ENCODE results near the gene CHAMP1.

Gene CHAMP1

GRCh38 chr13:114281351-114282040 lies 32.8 kb upstream of the CHAMP1 start, which contains the start of gene UPF3A:
UPF3A (plus strand) TSS chr13:114281601; CDS start chr13:114281640, 39 bp downstream.
- H3K36me3 ChIP-seq (ENCODE audit: control insufficient read depth, insufficient read depth, low read length): peaks cover 59% of the 10 kb centered on the region
- peak within 1 kb of the TSS; percentile 100 for H3K27ac ChIP-seq (ENCODE audit: low read depth, low read length)
- peaks cover 3% of the 10 kb centered on the region; the same call in 1 of the 2 replicates for H3K4me1 ChIP-seq (ENCODE audit: control insufficient read depth, insufficient read depth, low read length)
- peak within 1 kb of the TSS; percentile 97 for H3K4me3 ChIP-seq (ENCODE audit: low read depth, low read length)
- H3K27me3 ChIP-seq (ENCODE audit: control insufficient read depth, insufficient read depth, low read length): no peaks in the 10 kb centered on the region
- H3K9me3 ChIP-seq (ENCODE audit: control insufficient read depth, insufficient read depth, low read length): no peaks in the 10 kb centered on the region
- peak within 1 kb of the TSS; percentile 100 for H3K9ac ChIP-seq (ENCODE audit: low read depth, low read length)

DNA sequence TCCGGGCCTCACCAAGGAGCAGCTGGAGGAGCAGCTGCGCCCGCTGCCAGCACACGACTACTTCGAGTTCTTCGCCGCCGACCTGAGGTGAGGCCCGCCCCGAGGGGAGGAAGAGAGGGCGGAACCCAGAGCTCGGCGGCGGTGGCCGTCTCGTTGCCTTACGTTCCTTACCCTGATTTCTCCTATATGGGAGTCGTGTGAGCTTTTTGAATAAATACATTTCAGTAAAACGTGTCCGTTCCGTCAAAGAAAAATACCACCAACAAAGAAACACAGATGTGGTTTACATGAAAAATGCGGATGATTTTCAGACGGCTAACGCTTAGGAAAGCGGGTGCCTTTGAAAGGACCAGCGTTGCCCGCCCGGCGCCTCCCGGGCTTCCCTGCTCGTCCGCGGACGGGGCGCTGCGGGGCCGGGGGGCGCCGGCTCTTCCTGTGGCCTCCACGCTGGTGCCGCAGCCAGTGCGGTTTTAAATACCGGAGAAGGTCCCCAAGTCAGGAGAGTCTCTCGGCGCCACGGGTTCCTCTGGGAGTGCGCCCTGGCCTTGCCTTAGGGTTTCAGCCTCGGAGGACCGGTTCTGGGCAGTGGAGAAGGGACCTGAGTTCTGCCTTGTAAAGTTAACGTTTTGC lies 32.1 kb upstream of the CHAMP1 start:
- Histone ChIP-seq H3K4me1 (ENCODE audit: control insufficient read depth, insufficient read depth, low read length) (peaks cover 3% of the 10 kb centered on the region; the same call in 1 of the 2 replicates), H3K27ac (ENCODE audit: low read depth, low read length) (peak overlapping the region; percentile 100), H3K36me3 (ENCODE audit: control insufficient read depth, insufficient read depth, low read length) (peaks cover 62% of the 10 kb centered on the region), H3K9ac (ENCODE audit: low read depth, low read length) (peak overlapping the region; percentile 77), H3K27me3 (ENCODE audit: control insufficient read depth, insufficient read depth, low read length) (no peaks in the 10 kb centered on the region), H3K9me3 (ENCODE audit: control insufficient read depth, insufficient read depth, low read length) (no peaks in the 10 kb centered on the region), H3K4me3 (ENCODE audit: low read depth, low read length) (peak overlapping the region; percentile 89)

DNA sequence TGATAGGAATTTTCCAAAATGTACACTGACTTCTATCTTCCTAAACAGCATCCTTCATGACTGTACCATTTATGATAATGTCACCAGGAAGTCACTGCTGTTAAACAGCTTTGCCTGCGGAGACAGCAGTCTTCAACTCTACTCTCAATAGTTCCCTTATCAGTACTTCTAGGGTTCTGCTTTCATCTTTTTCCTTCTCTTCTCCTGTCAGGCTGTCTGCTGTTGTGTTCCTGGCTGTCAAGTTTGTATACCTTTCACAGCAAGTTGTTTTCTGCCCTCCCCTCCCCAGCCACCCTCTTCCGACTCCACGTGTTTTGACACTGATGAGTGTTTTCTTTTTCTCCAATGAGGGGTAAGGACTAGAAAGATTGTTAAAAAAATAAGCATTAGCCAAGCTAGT lies 30.7 kb upstream of the CHAMP1 start:
- Histone ChIP-seq H3K4me1 (ENCODE audit: control insufficient read depth, insufficient read depth, low read length) (peaks cover 3% of the 10 kb centered on the region; the same call in 1 of the 2 replicates), H3K4me3 (ENCODE audit: low read depth, low read length) (no peak overlapping the region), H3K27ac (ENCODE audit: low read depth, low read length) (no peak overlapping the region), H3K27me3 (ENCODE audit: control insufficient read depth, insufficient read depth, low read length) (no peaks in the 10 kb centered on the region), H3K9ac (ENCODE audit: low read depth, low read length) (no peak overlapping the region), H3K36me3 (ENCODE audit: control insufficient read depth, insufficient read depth, low read length) (peaks cover 62% of the 10 kb centered on the region), H3K9me3 (ENCODE audit: control insufficient read depth, insufficient read depth, low read length) (no peaks in the 10 kb centered on the region)

- H3K36me3 ChIP-seq (ENCODE audit: control insufficient read depth, insufficient read depth, low read length): peaks cover 63% of the 10 kb centered on the region
Measured at GRCh38 chr13:114284680-114285079, 29.6 kb upstream of the CHAMP1 start.

DNA sequence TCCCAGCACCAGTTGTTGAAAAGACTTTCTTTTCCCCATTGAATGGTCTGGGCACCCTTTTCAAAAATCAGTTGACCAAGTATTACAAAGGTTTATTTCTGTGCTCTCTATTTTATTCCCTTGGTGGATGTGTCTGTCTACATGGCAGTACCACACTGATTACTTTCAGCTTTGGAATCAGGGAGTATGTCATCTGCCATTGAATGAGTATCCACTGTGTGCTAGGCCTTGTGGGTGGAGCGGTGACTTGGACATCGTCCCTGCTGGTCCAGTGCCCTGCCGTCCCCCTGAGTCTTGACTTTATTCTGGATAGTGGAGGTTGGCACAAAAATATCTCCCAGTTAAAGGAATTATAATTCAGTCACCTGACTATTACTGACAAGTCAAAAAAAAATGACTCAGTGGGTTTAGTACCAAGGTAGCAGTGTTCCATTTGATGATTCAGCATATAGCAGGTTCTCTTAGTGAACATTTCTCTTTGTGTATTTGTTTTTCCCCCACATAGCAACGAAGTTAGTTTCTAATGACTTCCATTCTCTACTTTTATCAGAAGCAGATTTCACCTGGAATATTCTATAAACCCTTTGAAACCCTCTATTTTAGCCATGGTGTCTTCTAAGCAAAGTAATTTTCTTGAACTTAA lies 29.0 kb upstream of the CHAMP1 start:
- H3K9me3 ChIP-seq (ENCODE audit: control insufficient read depth, insufficient read depth, low read length): no peaks in the 10 kb centered on the region
- H3K36me3 ChIP-seq (ENCODE audit: control insufficient read depth, insufficient read depth, low read length): peaks cover 69% of the 10 kb centered on the region
- H3K4me1 ChIP-seq (ENCODE audit: control insufficient read depth, insufficient read depth, low read length): peaks cover 3% of the 10 kb centered on the region; the same call in 1 of the 2 replicates
- no peak overlapping the region for H3K27ac ChIP-seq (ENCODE audit: low read depth, low read length)
- H3K9ac ChIP-seq (ENCODE audit: low read depth, low read length): no peak overlapping the region
- H3K27me3 ChIP-seq (ENCODE audit: control insufficient read depth, insufficient read depth, low read length): no peaks in the 10 kb centered on the region
- H3K4me3 ChIP-seq (ENCODE audit: low read depth, low read length): no peak overlapping the region

More at GRCh38 chr13:114284680-114285079, 29.6 kb upstream of the CHAMP1 start:
- no peaks in the 10 kb centered on the region for H3K27me3 ChIP-seq (ENCODE audit: control insufficient read depth, insufficient read depth, low read length)
- no peaks in the 10 kb centered on the region for H3K9me3 ChIP-seq (ENCODE audit: control insufficient read depth, insufficient read depth, low read length)
- H3K9ac ChIP-seq (ENCODE audit: low read depth, low read length): no peak overlapping the region
- H3K27ac ChIP-seq (ENCODE audit: low read depth, low read length): no peak overlapping the region
- no peak overlapping the region for H3K4me3 ChIP-seq (ENCODE audit: low read depth, low read length)
- H3K4me1 ChIP-seq (ENCODE audit: control insufficient read depth, insufficient read depth, low read length): peaks cover 3% of the 10 kb centered on the region; the same call in 1 of the 2 replicates

DNA sequence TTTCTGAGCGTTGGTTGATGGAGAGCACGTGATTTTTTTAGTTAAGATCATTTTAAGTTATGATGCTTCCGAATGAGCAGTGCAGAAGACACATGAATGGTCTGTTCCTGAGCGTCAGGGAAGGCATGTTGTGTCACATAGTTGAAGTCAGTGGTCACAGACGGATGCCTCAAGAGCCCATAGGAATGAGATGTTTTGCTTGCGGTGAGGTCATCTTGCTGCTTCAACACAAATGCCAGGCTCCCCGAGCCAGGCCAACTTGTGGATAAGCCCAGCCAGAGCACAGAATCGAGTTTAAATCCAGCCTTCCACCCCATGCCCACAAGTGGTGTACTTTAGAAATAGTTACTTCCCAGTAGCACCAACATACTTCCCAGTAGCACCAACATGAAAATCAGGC lies 27.5 kb upstream of the CHAMP1 start:
- H3K27ac ChIP-seq (ENCODE audit: low read depth, low read length): no peak overlapping the region
- no peaks in the 10 kb centered on the region for H3K4me1 ChIP-seq (ENCODE audit: control insufficient read depth, insufficient read depth, low read length)
- H3K4me3 ChIP-seq (ENCODE audit: low read depth, low read length): no peak overlapping the region
- no peaks in the 10 kb centered on the region for H3K27me3 ChIP-seq (ENCODE audit: control insufficient read depth, insufficient read depth, low read length)
- peaks cover 83% of the 10 kb centered on the region for H3K36me3 ChIP-seq (ENCODE audit: control insufficient read depth, insufficient read depth, low read length)
- no peak overlapping the region for H3K9ac ChIP-seq (ENCODE audit: low read depth, low read length)
- no peaks in the 10 kb centered on the region for H3K9me3 ChIP-seq (ENCODE audit: control insufficient read depth, insufficient read depth, low read length)

DNA sequence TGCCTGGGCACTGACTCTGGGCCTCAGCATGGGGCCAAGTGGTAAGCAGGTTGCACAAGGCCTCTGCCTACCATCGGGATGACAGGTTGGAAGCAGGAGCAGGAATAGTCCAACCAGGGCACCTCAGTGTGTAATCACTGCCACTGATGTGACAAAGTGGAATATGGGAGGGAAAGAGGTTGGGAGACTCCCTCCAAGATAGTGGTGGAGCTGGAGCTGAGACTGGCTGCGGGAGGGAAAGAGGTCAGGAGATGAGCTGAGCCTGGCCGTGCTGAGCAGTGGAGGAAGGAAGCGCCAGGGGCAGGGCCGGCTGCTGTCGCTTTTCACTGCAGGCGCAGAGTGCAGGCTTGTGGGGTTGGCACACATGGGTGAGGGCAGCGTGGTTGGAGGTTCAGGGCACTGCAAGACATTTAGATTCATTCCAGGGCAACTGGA lies 26.1 kb upstream of the CHAMP1 start:
- H3K4me1 ChIP-seq (ENCODE audit: control insufficient read depth, insufficient read depth, low read length): no peaks in the 10 kb centered on the region
- H3K4me3 ChIP-seq (ENCODE audit: low read depth, low read length): no peak overlapping the region
- no peaks in the 10 kb centered on the region for H3K9me3 ChIP-seq (ENCODE audit: control insufficient read depth, insufficient read depth, low read length)
- H3K9ac ChIP-seq (ENCODE audit: low read depth, low read length): no peak overlapping the region
- H3K27me3 ChIP-seq (ENCODE audit: control insufficient read depth, insufficient read depth, low read length): no peaks in the 10 kb centered on the region
- H3K36me3 ChIP-seq (ENCODE audit: control insufficient read depth, insufficient read depth, low read length): peaks cover 95% of the 10 kb centered on the region
- H3K27ac ChIP-seq (ENCODE audit: low read depth, low read length): no peak overlapping the region

- Histone ChIP-seq H3K4me3 (ENCODE audit: low read depth, low read length) (no peak overlapping the region), H3K9me3 (ENCODE audit: control insufficient read depth, insufficient read depth, low read length) (no peaks in the 10 kb centered on the region), H3K36me3 (ENCODE audit: control insufficient read depth, insufficient read depth, low read length) (peaks cover 78% of the 10 kb centered on the region), H3K4me1 (ENCODE audit: control insufficient read depth, insufficient read depth, low read length) (no peaks in the 10 kb centered on the region), H3K27me3 (ENCODE audit: control insufficient read depth, insufficient read depth, low read length) (no peaks in the 10 kb centered on the region), H3K9ac (ENCODE audit: low read depth, low read length) (no peak overlapping the region), H3K27ac (ENCODE audit: low read depth, low read length) (no peak overlapping the region)
Measured at GRCh38 chr13:114296448-114296847, 17.9 kb upstream of the CHAMP1 start.

DNA sequence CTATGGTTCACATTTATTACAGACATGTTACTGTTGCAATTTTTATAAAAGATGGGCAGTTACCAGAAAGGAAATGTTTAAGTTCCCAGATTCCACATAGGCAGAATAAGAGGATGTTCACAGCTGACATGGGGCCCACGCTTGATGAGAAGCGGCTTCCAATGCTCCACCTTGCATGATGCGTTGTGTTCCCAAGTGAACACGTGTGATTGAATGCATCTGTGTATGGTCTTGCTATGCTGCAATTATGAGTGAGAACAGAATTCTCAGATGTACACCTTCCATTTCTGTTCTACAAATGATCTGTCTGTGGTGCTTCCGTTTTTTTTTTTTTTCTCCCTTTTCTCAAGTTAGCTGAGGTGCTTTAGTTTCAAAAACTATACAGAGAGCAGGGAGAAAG lies 17.4 kb upstream of the CHAMP1 start:
- Histone ChIP-seq H3K27ac (ENCODE audit: low read depth, low read length) (no peak overlapping the region), H3K9ac (ENCODE audit: low read depth, low read length) (no peak overlapping the region), H3K4me1 (ENCODE audit: control insufficient read depth, insufficient read depth, low read length) (no peaks in the 10 kb centered on the region), H3K27me3 (ENCODE audit: control insufficient read depth, insufficient read depth, low read length) (no peaks in the 10 kb centered on the region), H3K4me3 (ENCODE audit: low read depth, low read length) (no peak overlapping the region), H3K9me3 (ENCODE audit: control insufficient read depth, insufficient read depth, low read length) (no peaks in the 10 kb centered on the region), H3K36me3 (ENCODE audit: control insufficient read depth, insufficient read depth, low read length) (peaks cover 78% of the 10 kb centered on the region)

DNA sequence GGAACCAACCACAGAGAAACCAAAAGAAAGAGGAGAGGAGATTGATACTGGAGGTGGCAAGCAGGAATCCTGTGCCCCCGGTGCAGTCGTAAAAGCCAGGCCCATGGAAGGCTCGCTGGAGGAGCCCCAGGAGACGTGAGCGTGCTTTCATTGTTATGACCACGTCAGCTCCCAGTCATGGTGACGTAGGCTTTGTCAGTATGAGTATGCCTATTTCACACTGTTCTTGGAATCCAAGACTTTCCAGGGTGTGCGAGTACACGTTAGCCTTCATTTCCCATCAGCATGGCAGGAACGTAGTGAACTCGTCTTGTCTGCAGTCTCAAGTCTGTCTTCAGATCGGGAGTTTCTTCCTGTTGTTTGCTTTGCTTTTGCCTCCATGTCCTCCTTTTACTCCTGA lies 15.4 kb upstream of the CHAMP1 start:
- H3K9ac ChIP-seq (ENCODE audit: low read depth, low read length): no peak overlapping the region
- no peak overlapping the region for H3K27ac ChIP-seq (ENCODE audit: low read depth, low read length)
- H3K27me3 ChIP-seq (ENCODE audit: control insufficient read depth, insufficient read depth, low read length): no peaks in the 10 kb centered on the region
- no peak overlapping the region for H3K4me3 ChIP-seq (ENCODE audit: low read depth, low read length)
- peaks cover 77% of the 10 kb centered on the region for H3K36me3 ChIP-seq (ENCODE audit: control insufficient read depth, insufficient read depth, low read length)
- no peaks in the 10 kb centered on the region for H3K9me3 ChIP-seq (ENCODE audit: control insufficient read depth, insufficient read depth, low read length)
- no peaks in the 10 kb centered on the region for H3K4me1 ChIP-seq (ENCODE audit: control insufficient read depth, insufficient read depth, low read length)
